ENCODE measurements around the gene GLT6D1. TPM values are rescaled to one million over a fixed set of nuclear protein-coding genes. Genes with fewer than 3 reads are reported as not detected.
"Not testable (repeated sequence)": the region's sequence is repeated elsewhere in the genome, so short reads cannot be mapped to it uniquely, and the experiment has no call there.

Gene GLT6D1
- total and polyA plus RNA-seq, 2 donors = 0.05 TPM; not detected in 1

DNA sequence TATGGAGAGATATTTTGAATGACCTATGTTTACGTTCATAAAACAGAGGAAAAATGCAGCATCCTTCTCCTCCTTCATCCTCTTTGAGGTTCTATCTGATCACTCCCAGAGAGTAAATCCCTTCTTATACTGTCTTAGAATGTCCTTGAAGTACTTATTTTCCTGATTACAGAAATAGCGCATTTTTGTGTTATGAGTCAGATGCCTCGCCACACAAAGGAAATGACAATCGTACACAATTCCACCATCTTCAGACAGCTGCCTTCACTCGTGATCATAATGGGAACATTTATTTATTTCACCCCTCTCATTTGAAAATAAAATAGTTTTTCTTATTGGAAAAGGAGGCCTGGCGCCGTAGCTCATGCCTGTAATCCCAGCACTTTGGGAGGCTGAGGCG, 2.4 kb upstream of the GLT6D1 start:
- WGBS = 89% methylated on average over 8 of the region's 8 CpGs
- no peak overlapping the region for H3K27ac ChIP-seq (ENCODE audit: low read depth in 1 of 2, low read length in 1 of 2)
- H3K36me3 ChIP-seq (ENCODE audit: control insufficient read depth in 2 of 2, insufficient read depth in 2 of 2, low read length in 1 of 2) = no peaks in the 10 kb centered on the region

GRCh38 chr9:135641047-135641446, 1.7 kb upstream of the GLT6D1 start:
- no peaks in the 10 kb centered on the region for H3K36me3 ChIP-seq (ENCODE audit: control insufficient read depth in 2 of 2, insufficient read depth in 2 of 2, low read length in 1 of 2)
- WGBS = 88% methylated on average over 7 of the region's 7 CpGs
- H3K9me3 ChIP-seq (ENCODE audit: control insufficient read depth in 2 of 2, insufficient read depth in 1 of 2, low read length in 1 of 2) = peaks cover 0 to 2% of the 10 kb centered on the region in 2 donors
- no peak overlapping the region for H3K27ac ChIP-seq (ENCODE audit: low read depth in 1 of 2, low read length in 1 of 2)
- no peaks in the 10 kb centered on the region for H3K27me3 ChIP-seq (ENCODE audit: control insufficient read depth in 2 of 2, insufficient read depth in 1 of 2, low read length in 1 of 2)
- H3K4me1 ChIP-seq (ENCODE audit: control insufficient read depth in 2 of 2, insufficient read depth in 2 of 2, low read length in 2 of 2) = no peaks in the 10 kb centered on the region
- DNase-seq (ENCODE audit: low read depth in 6 of 9, low spot score in 9 of 9) = no peak
- H3K4me3 ChIP-seq (ENCODE audit: low read length in 2 of 2) = no peak overlapping the region

More for the DNA sequence above, 2.4 kb upstream of the GLT6D1 start:
- Histone ChIP-seq H3K27me3 (ENCODE audit: control insufficient read depth in 2 of 2, insufficient read depth in 1 of 2, low read length in 1 of 2) (no peaks in the 10 kb centered on the region), H3K9me3 (ENCODE audit: control insufficient read depth in 2 of 2, insufficient read depth in 1 of 2, low read length in 1 of 2) (peaks cover 0 to 2% of the 10 kb centered on the region in 2 donors), H3K4me3 (ENCODE audit: low read length in 2 of 2) (no peak overlapping the region), H3K4me1 (ENCODE audit: control insufficient read depth in 2 of 2, insufficient read depth in 2 of 2, low read length in 2 of 2) (no peaks in the 10 kb centered on the region)
- DNase-seq (ENCODE audit: low read depth in 6 of 9, low spot score in 9 of 9) = no peak

DNA sequence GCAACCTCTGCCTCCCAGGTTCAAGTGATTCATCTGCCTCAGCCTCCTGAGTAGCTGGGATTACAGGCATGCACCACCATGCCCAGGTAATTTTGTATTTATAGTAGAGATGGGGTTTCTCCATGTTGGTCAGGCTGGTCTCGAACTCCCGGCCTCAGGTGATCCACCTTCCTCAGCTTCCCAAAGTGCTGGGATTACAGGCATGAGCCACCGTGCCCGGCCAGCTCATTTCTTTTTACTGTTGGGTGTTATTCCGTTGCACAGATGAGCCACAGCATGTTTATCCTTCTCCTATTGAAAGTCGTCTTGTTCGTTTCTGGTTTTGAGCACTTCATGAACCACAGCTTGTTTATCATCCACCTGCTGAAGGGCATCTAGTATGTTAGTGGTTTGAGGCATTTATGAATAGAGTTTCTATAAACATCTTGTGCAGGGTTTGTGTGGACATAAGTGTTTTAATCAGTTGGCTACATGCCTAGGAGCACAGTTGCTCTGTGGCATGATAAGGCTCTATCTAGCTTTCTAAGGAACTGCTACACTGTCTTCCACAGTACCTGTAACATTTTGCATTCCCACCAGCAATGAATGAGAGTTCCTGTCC, 2.3 kb downstream of the GLT6D1 start:
- H3K36me3 ChIP-seq (ENCODE audit: control insufficient read depth in 2 of 2, insufficient read depth in 2 of 2, low read length in 1 of 2); H3K4me3 ChIP-seq (ENCODE audit: low read length in 2 of 2); H3K9me3 ChIP-seq (ENCODE audit: control insufficient read depth in 2 of 2, insufficient read depth in 1 of 2, low read length in 1 of 2); H3K4me1 ChIP-seq (ENCODE audit: control insufficient read depth in 2 of 2, insufficient read depth in 2 of 2, low read length in 2 of 2); H3K27ac ChIP-seq (ENCODE audit: low read depth in 1 of 2, low read length in 1 of 2); H3K27me3 ChIP-seq (ENCODE audit: control insufficient read depth in 2 of 2, insufficient read depth in 1 of 2, low read length in 1 of 2); DNase-seq (ENCODE audit: low read depth in 6 of 9, low spot score in 9 of 9): not testable (repeated sequence)
- 94% methylated on average over 7 of the region's 7 CpGs for WGBS

DNA sequence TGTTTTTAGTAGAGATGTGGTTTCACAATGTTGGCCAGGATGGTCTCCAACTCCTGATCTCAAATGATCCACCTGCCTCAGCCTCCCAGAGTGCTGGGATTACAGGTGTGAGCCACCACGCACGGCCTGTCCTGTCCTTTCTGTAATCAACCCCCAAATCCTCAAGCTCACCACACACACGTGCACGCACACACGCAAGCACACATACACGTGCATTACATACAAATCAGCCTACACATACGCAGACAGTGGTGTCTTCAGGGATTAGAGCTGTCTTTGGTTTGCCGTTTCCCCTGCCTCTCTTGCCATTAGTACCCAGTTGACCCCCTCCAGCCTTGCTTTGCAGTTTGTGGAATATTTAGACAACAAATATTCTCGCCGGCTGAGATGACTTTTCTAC, 6.5 kb downstream of the GLT6D1 start:
- H3K27me3 ChIP-seq (ENCODE audit: control insufficient read depth in 2 of 2, insufficient read depth in 1 of 2, low read length in 1 of 2) = no peaks in the 10 kb centered on the region

DNA sequence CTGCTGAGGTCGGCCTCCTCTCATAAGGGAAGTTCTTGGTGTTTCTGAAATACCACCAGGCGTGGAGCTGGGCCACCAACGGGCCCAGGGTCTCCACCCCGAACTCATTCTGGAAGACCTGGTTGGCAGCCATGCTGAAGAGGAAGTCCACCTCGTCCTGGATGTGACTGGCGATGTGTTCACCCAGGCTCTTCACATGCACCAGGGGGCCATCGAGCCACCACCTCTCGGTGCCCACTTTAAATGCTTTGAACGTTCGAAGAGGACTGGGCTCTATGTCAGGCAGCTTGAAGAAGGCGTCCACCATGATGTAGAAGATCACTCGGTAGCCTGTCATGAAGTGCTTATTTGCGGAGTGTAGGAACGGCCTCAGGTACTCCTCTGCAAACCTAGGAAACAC, 15.1 kb downstream of the GLT6D1 start:
- Histone ChIP-seq H3K4me3 (ENCODE audit: low read length in 2 of 2) (no peak overlapping the region), H3K4me1 (ENCODE audit: control insufficient read depth in 2 of 2, insufficient read depth in 2 of 2, low read length in 2 of 2) (no peaks in the 10 kb centered on the region), H3K27ac (ENCODE audit: low read depth in 1 of 2, low read length in 1 of 2) (no peak overlapping the region), H3K36me3 (ENCODE audit: control insufficient read depth in 2 of 2, insufficient read depth in 2 of 2, low read length in 1 of 2) (no peaks in the 10 kb centered on the region), H3K27me3 (ENCODE audit: control insufficient read depth in 2 of 2, insufficient read depth in 1 of 2, low read length in 1 of 2) (no peaks in the 10 kb centered on the region), H3K9me3 (ENCODE audit: control insufficient read depth in 2 of 2, insufficient read depth in 1 of 2, low read length in 1 of 2) (no peaks in the 10 kb centered on the region)
- WGBS = 90% methylated on average over 14 of the region's 14 CpGs
- no peak for DNase-seq (ENCODE audit: low read depth in 6 of 9, low spot score in 9 of 9)

More for the DNA sequence above, 6.5 kb downstream of the GLT6D1 start:
- Histone ChIP-seq H3K36me3 (ENCODE audit: control insufficient read depth in 2 of 2, insufficient read depth in 2 of 2, low read length in 1 of 2) (no peaks in the 10 kb centered on the region), H3K9me3 (ENCODE audit: control insufficient read depth in 2 of 2, insufficient read depth in 1 of 2, low read length in 1 of 2) (no peaks in the 10 kb centered on the region), H3K4me1 (ENCODE audit: control insufficient read depth in 2 of 2, insufficient read depth in 2 of 2, low read length in 2 of 2) (no peaks in the 10 kb centered on the region), H3K27ac (ENCODE audit: low read depth in 1 of 2, low read length in 1 of 2) (no peak overlapping the region), H3K4me3 (ENCODE audit: low read length in 2 of 2) (no peak overlapping the region)
- 96% methylated on average over 10 of the region's 10 CpGs for WGBS
- no peak for DNase-seq (ENCODE audit: low read depth in 6 of 9, low spot score in 9 of 9)

DNA sequence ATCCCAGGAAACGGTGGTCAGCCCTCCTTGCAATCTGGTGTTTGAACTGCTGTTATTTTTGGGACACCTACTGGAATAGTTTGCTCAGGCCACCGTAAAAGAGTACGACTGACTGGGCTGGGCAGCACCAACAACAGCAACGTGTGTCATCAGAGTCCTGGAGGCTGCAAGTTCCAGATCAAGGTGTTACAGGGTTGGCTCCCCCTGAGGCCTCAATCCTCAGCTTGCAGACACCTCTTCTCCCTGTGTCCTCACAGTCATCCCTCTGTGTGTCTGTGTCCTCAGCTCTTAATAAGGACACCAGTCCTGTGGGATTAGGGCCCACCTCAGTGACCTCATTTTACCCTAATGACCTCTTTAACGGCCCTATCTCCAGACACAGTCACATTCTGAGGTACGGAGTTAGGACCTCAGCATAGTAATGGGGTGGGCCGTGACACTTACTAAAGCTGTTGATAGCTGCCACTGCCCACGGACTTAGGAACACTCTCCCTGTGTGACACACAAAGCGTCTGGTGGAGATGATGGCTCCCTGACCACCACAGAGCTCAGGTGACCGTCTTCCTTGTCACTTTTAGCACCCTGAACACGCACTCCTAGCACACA, 16.8 kb downstream of the GLT6D1 start:
- 82% methylated on average over 11 of the region's 11 CpGs for WGBS
- no peaks in the 10 kb centered on the region for H3K4me1 ChIP-seq (ENCODE audit: control insufficient read depth in 2 of 2, insufficient read depth in 2 of 2, low read length in 2 of 2)
- no peaks in the 10 kb centered on the region for H3K9me3 ChIP-seq (ENCODE audit: control insufficient read depth in 2 of 2, insufficient read depth in 1 of 2, low read length in 1 of 2)
- no peaks in the 10 kb centered on the region for H3K36me3 ChIP-seq (ENCODE audit: control insufficient read depth in 2 of 2, insufficient read depth in 2 of 2, low read length in 1 of 2)
- H3K27me3 ChIP-seq (ENCODE audit: control insufficient read depth in 2 of 2, insufficient read depth in 1 of 2, low read length in 1 of 2) = no peaks in the 10 kb centered on the region
- DNase-seq (ENCODE audit: low read depth in 6 of 9, low spot score in 9 of 9) = no peak
- H3K27ac ChIP-seq (ENCODE audit: low read depth in 1 of 2, low read length in 1 of 2) = no peak overlapping the region
- no peak overlapping the region for H3K4me3 ChIP-seq (ENCODE audit: low read length in 2 of 2)

DNA sequence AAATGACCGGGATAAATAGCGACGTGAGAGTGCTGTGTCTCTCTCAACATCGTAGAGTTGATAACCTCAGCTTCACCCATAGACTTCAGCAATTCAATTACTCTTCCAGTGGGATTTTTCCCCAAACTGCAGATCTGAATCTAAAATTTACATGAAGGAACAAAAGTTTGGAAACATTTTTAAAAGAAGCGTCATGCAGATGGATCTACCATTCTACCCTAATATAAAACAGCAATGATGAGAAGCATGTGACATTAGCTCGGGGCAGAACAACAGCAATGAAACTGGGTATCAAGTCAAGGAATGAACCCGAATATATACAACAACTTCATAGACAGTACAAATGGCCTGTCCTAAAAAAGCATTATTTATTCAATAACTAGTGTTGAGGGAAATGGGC, 18.8 kb downstream of the GLT6D1 start:
- 91% methylated on average over 7 of the region's 7 CpGs for WGBS
- no peaks in the 10 kb centered on the region for H3K9me3 ChIP-seq (ENCODE audit: control insufficient read depth in 2 of 2, insufficient read depth in 1 of 2, low read length in 1 of 2)
- H3K36me3 ChIP-seq (ENCODE audit: control insufficient read depth in 2 of 2, insufficient read depth in 2 of 2, low read length in 1 of 2) = no peaks in the 10 kb centered on the region
- H3K27ac ChIP-seq (ENCODE audit: low read depth in 1 of 2, low read length in 1 of 2) = no peak overlapping the region
- no peak for DNase-seq (ENCODE audit: low read depth in 6 of 9, low spot score in 9 of 9)
- H3K4me3 ChIP-seq (ENCODE audit: low read length in 2 of 2) = no peak overlapping the region
- H3K27me3 ChIP-seq (ENCODE audit: control insufficient read depth in 2 of 2, insufficient read depth in 1 of 2, low read length in 1 of 2) = no peaks in the 10 kb centered on the region
- no peaks in the 10 kb centered on the region for H3K4me1 ChIP-seq (ENCODE audit: control insufficient read depth in 2 of 2, insufficient read depth in 2 of 2, low read length in 2 of 2)

DNA sequence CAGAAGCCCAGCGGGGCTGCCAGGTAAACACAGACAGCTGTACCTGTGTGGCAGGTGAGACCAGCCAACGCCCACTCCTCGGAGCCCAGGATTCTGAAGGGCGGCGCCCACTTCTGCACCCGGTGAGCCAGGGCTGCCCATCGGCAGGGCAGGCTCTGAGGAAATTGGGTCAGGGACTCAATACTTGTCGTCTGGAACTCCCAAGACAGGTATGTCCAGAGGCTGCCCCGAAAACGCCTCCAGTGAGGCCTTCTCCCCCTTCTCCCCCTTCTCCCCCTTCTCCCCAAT, 19.8 kb downstream of the GLT6D1 start:
- H3K9me3 ChIP-seq (ENCODE audit: control insufficient read depth in 2 of 2, insufficient read depth in 1 of 2, low read length in 1 of 2) = no peaks in the 10 kb centered on the region
- no peaks in the 10 kb centered on the region for H3K27me3 ChIP-seq (ENCODE audit: control insufficient read depth in 2 of 2, insufficient read depth in 1 of 2, low read length in 1 of 2)
- no peaks in the 10 kb centered on the region for H3K4me1 ChIP-seq (ENCODE audit: control insufficient read depth in 2 of 2, insufficient read depth in 2 of 2, low read length in 2 of 2)
- H3K27ac ChIP-seq (ENCODE audit: low read depth in 1 of 2, low read length in 1 of 2) = no peak overlapping the region
- no peak overlapping the region for H3K4me3 ChIP-seq (ENCODE audit: low read length in 2 of 2)
- DNase-seq (ENCODE audit: low read depth in 6 of 9, low spot score in 9 of 9) = no peak
- no peaks in the 10 kb centered on the region for H3K36me3 ChIP-seq (ENCODE audit: control insufficient read depth in 2 of 2, insufficient read depth in 2 of 2, low read length in 1 of 2)
- WGBS = 91% methylated on average over 10 of the region's 10 CpGs

DNA sequence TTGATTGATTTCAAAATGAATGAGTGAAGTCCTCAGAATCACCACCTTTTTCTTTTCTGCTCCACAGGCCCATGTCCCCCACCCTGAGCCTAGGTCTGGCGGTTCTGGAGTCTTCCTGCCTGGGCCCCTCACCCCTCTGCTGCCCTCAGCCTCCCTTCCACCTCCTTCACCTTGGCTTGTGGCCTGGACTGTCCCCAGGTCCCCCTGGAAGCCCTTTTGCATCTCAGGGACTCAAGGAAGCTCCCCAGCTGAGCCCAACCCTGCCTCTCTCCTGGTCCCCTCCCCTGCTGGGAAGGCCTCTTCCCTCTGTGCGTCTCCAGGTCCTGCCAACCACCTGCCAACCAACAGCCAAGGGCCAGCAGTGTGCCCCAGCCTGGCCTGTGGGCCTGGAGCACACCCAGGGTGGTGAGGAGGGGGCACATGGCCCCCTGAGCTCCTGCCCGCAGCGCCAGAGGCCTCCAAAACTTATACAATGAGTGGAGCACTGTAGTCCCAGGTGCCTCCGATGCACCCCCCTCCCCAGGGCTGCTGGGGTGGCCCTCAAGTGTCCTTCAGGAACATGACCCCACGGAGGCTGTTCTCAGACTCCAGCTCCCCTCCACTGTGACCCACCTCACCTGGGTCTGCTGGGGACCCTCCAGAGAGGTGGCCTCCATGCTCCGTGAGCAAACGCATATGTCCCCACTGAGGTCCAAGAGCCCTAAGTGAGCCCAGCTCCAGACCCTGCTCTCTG, 20.3 kb downstream of the GLT6D1 start:
- H3K27ac ChIP-seq (ENCODE audit: low read depth in 1 of 2, low read length in 1 of 2) = no peak overlapping the region
- 85% methylated on average over 8 of the region's 8 CpGs for WGBS
- H3K27me3 ChIP-seq (ENCODE audit: control insufficient read depth in 2 of 2, insufficient read depth in 1 of 2, low read length in 1 of 2) = no peaks in the 10 kb centered on the region
- H3K4me1 ChIP-seq (ENCODE audit: control insufficient read depth in 2 of 2, insufficient read depth in 2 of 2, low read length in 2 of 2) = no peaks in the 10 kb centered on the region
- DNase-seq (ENCODE audit: low read depth in 6 of 9, low spot score in 9 of 9) = no peak
- H3K9me3 ChIP-seq (ENCODE audit: control insufficient read depth in 2 of 2, insufficient read depth in 1 of 2, low read length in 1 of 2) = no peaks in the 10 kb centered on the region
- no peak overlapping the region for H3K4me3 ChIP-seq (ENCODE audit: low read length in 2 of 2)
- H3K36me3 ChIP-seq (ENCODE audit: control insufficient read depth in 2 of 2, insufficient read depth in 2 of 2, low read length in 1 of 2) = no peaks in the 10 kb centered on the region
